HepG2 (cell line): ENCODE measurements around the gene SQSTM1.

ENCODE experiments used
- AGO2 ChIP-seq: fragments of 200-400 bp; formaldehyde crosslinking; optimal IDR thresholded peaks from 2 replicates; pipeline ENCODE3; 2017; ENCODE audit warnings: mild to moderate bottlenecking, low read depth, low read length, moderate library complexity
- CTCF ChIP-seq: sonication (generic); formaldehyde crosslinking; IDR thresholded peaks from 2 replicates; pipeline ENCODE4 v1.5.0; 2020; ENCODE audit warnings: mild to moderate bottlenecking, missing genetic modification reagents, moderate library complexity
- FOXO4 ChIP-seq: sonication (generic); formaldehyde crosslinking; conservative IDR thresholded peaks from 2 replicates; pipeline ENCODE4 v1.8.1; 2023; ENCODE audit warnings: missing genetic modification reagents
- JUND ChIP-seq: sonication (generic); formaldehyde crosslinking; IDR thresholded peaks from 2 replicates; pipeline ENCODE4 v1.8.0; 2022; ENCODE audit warnings: mild to moderate bottlenecking, missing genetic modification reagents
- POLR2A ChIP-seq, 2 experiments: IDR thresholded peaks; 2 replicates each; pipeline ENCODE4 v1.6.1; 2011; ENCODE audit warnings: low read depth in 2 of 2, low read length in 2 of 2, mild to moderate bottlenecking in 1 of 2, moderate library complexity in 1 of 2; ENCODE audit not compliant: insufficient read depth in 1 of 2
- RFX5 ChIP-seq: IDR thresholded peaks from 2 replicates; pipeline ENCODE4 v1.6.1; 2011; ENCODE audit warnings: low read depth, low read length, improper control_type of control experiment
- RFXANK ChIP-seq: IDR thresholded peaks from 2 replicates; pipeline ENCODE4 v1.6.1; 2016
- SRF ChIP-seq: IDR thresholded peaks from 2 replicates; pipeline ENCODE4 v1.6.1; 2011; ENCODE audit warnings: mild to moderate bottlenecking, low read depth, low read length, moderate library complexity
- ZNF282 ChIP-seq: fragments of 450-650 bp; IDR thresholded peaks from 2 replicates; pipeline ENCODE4 v1.6.1; 2018; ENCODE audit not compliant: partially characterized antibody
- ZNF496 ChIP-seq: sonication (generic); formaldehyde crosslinking; IDR thresholded peaks from 2 replicates; pipeline ENCODE4 v1.8.1; 2023; ENCODE audit warnings: mild to moderate bottlenecking, moderate library complexity, missing genetic modification reagents; ENCODE audit not compliant: insufficient replicate concordance
- ZSCAN29 ChIP-seq: sonication (generic); formaldehyde crosslinking; conservative IDR thresholded peaks from 2 replicates; pipeline ENCODE4 v1.4.0; 2020; ENCODE audit warnings: mild to moderate bottlenecking, missing genetic modification reagents

GRCh38 chr5:179812135-179812825, 8.4 kb upstream of the SQSTM1 start:
- TF ChIP-seq ZNF282 (no peak), ZSCAN29 (CRISPR knock-in tag) (no peak), RFX5 (no peak), SRF (no peak), RFXANK (no peak), AGO2 (no peak), JUND (CRISPR knock-in tag) (no peak), FOXO4 (CRISPR knock-in tag) (no peak), ZNF496 (CRISPR knock-in tag) (no peak), POLR2A (IDR thresholded peaks at IDR 0.05; ENCODE audit: insufficient read depth in 1 of 2, low read depth in 2 of 2, low read length in 2 of 2) (no peak), CTCF (no peak)
